HepG2 (cell line): ENCODE data around the gene OBP2A. TPM values are rescaled to one million over a fixed set of nuclear protein-coding genes. Genes with fewer than 3 reads are reported as not detected.
A peak's percentile ranks its signal among the peaks of the same experiment; 100 is the strongest.

Source experiments
- ATAC-seq: fragments of 200-7000 bp; cut with Tn5 transposase; 3 replicates; pipeline ENCODE4 v1.9.1; 2020; ENCODE audit warnings: mild to moderate bottlenecking, moderate library complexity
- BruUV-seq: library from RNA; stranded (reverse); fragments of 400-500 nt; replicated peaks from 2 replicates; lab custom pipeline; 2021; lab: Mats Ljungman, UMichigan
- CTCF ChIA-PET: fragments of 300-600 bp; formaldehyde crosslinking; extraction: SDS; loops from one replicate; lab custom pipeline; 2021; ENCODE audit warnings: low total read pairs, inconsistent platforms, low intra/inter-chr PET ratio; lab: Yijun Ruan, JAX
- POLR2A ChIA-PET: fragments of 350-600 bp; sonication (Branson Sonifier 250); formaldehyde crosslinking; loops from one replicate; lab custom pipeline; 2020; ENCODE audit warnings: antibody characterized with exemption, inconsistent platforms; lab: Yijun Ruan, JAX
- DNase-seq: peaks from one replicate; pipeline ENCODE4 v3.0.0-alpha.2; 2015; ENCODE audit warnings: low spot score
- FAIRE-seq: peaks from 3 replicates; lab custom pipeline; 2011; peaks lifted over from hg19 to GRCh38; lab: Jason Lieb, UNC
- H2AFZ ChIP-seq: one replicate; pipeline ENCODE4 v1.6.1; 2011; ENCODE audit warnings: low read length, inconsistent platforms
- H3K27ac ChIP-seq: fragments of 300-600 bp; 3 replicates; pipeline ENCODE4 v1.8.0; 2011; ENCODE audit warnings: mixed run types, mild to moderate bottlenecking, mixed read lengths, low read length, inconsistent platforms; ENCODE audit not compliant: insufficient read depth; ENCODE audit errors: extremely low read length
- H3K27me3 ChIP-seq, 2 experiments: fragments of 200-600 bp in 1 of 2; 2 replicates in 1 of 2; 3 replicates in 1 of 2; pipeline versions ENCODE4 v1.6.0 to v1.8.0; 2011; ENCODE audit warnings: low read length in 2 of 2, mild to moderate bottlenecking in 2 of 2, moderate library complexity in 2 of 2, inconsistent platforms in 1 of 2; ENCODE audit not compliant: insufficient read depth in 2 of 2, control insufficient read depth in 1 of 2
- H3K36me3 ChIP-seq, 2 experiments: fragments of 200-600 bp in 1 of 2; replicated peaks in 1 of 2; 2 replicates in 1 of 2; 3 replicates in 1 of 2; pipeline versions ENCODE4 v1.5.1 to v1.8.0; 2011; ENCODE audit warnings: low read length in 2 of 2, inconsistent platforms in 1 of 2; ENCODE audit not compliant: insufficient read depth in 2 of 2, control insufficient read depth in 1 of 2
- H3K4me1 ChIP-seq: 2 replicates; pipeline ENCODE4 v1.5.1; 2012; ENCODE audit warnings: low read length, inconsistent platforms; ENCODE audit not compliant: insufficient read depth
- H3K4me2 ChIP-seq: 2 replicates; pipeline ENCODE4 v1.6.0; 2011; ENCODE audit warnings: low read depth, low read length, inconsistent platforms
- H3K4me3 ChIP-seq, 3 experiments: fragments of 200-600 bp in 1 of 3; sonication (generic), shearing (Covaris generic) in 1 of 3; replicated peaks in 1 of 3; 2 replicates each; pipeline ENCODE4 v1.5.1; 2011 to 2016; ENCODE audit warnings: low read length in 3 of 3, inconsistent platforms in 2 of 3, low read depth in 2 of 3, mild to moderate bottlenecking in 2 of 3, control low read depth in 1 of 3, mixed read lengths in 1 of 3; ENCODE audit not compliant: insufficient read depth in 1 of 3
- H3K79me2 ChIP-seq: one replicate; pipeline ENCODE4 v1.6.1; 2011; ENCODE audit warnings: low read length, inconsistent platforms; ENCODE audit not compliant: insufficient read depth
- H3K9ac ChIP-seq: 2 replicates; pipeline ENCODE4 v1.6.0; 2011; ENCODE audit warnings: mild to moderate bottlenecking, low read depth, low read length, inconsistent platforms; ENCODE audit not compliant: insufficient read depth
- H3K9me3 ChIP-seq: 2 replicates; pipeline ENCODE4 v1.5.1; 2012; ENCODE audit warnings: mild to moderate bottlenecking, low read length
- H4K20me1 ChIP-seq: 2 replicates; pipeline ENCODE4 v1.6.0; 2011; ENCODE audit warnings: inconsistent platforms, mild to moderate bottlenecking, low read length, moderate library complexity; ENCODE audit not compliant: insufficient read depth
- GABPA ChIP-seq, 2 experiments: IDR thresholded peaks; 2 replicates each; pipeline ENCODE4 v1.6.1; 2011 to 2016; ENCODE audit warnings: low read depth in 2 of 2, low read length in 1 of 2, missing biosample characterization in 1 of 2, missing genetic modification characterization in 1 of 2
- HNRNPL ChIP-seq: fragments of 200-400 bp; formaldehyde crosslinking; IDR thresholded peaks from 2 replicates; pipeline ENCODE4 v1.6.1; 2017; ENCODE audit warnings: mild to moderate bottlenecking, low read depth, low read length
- KLF11 ChIP-seq: IDR thresholded peaks from 2 replicates; pipeline ENCODE4 v1.6.1; 2016; ENCODE audit warnings: missing compliant biosample characterization
- SIN3A ChIP-seq: IDR thresholded peaks from 2 replicates; pipeline ENCODE4 v1.6.1; 2011; ENCODE audit warnings: low read depth, mild to moderate bottlenecking, control low read depth, low read length, borderline replicate concordance
- WGBS: methylation state at CpG from one replicate; pipeline ENCODE4 v1.1.6; 2017; ENCODE audit warnings: low lambda C conversion rate; 5-methylcytosine and 5-hydroxymethylcytosine counted together
- in situ Hi-C: cut with HindIII; loops from 2 replicates; pipeline ENCODE4 v1.10.0; 2017; ENCODE audit warnings: low pct_unique_long_range_greater_than_20kb; ENCODE audit not compliant: extremely low pct_ligation_motif_present
- intact Hi-C: fragments of 100-400 bp; cut with micrococcal nuclease; formaldehyde crosslinking; loops from one replicate; pipeline ENCODE4 v1.10.0; 2022; ENCODE audit not compliant: unreplicated experiment
- polyA plus RNA-seq, 8 experiments: library from polyadenylated mRNA; depleted of rRNA in 3 of 8; stranded (reverse) in 7 of 8; unstranded in 1 of 8; fragments of >200 nt; fragmentation: Illumina TruSeq in 4 of 8; extraction: Trizol in 4 of 8; gene quantifications; 2 replicates each; pipeline versions ENCODE4 v1.2.1 to v1.2.3, GENCODE V29; 2011 to 2016; ENCODE audit warnings: low read depth in 4 of 8, missing spikeins in 1 of 8, mixed read lengths in 1 of 8; ENCODE audit not compliant: insufficient read depth in 1 of 8
- total RNA-seq, 5 experiments: library from RNA; depleted of rRNA; stranded (reverse); fragments of >200 nt; fragmentation: Illumina TruSeq; extraction: Trizol; gene quantifications; 2 replicates each; pipeline ENCODE4 v1.2.3, GENCODE V29; 2016; ENCODE audit warnings: low read depth in 1 of 5
- TF ChIP-seq, protein P1 (sequence below): sonication (generic); formaldehyde crosslinking; IDR thresholded peaks from 2 replicates; pipeline ENCODE4 v1.4.0; 2020; ENCODE audit warnings: missing genetic modification reagents, borderline replicate concordance
- TF ChIP-seq, protein P2 (sequence below): IDR thresholded peaks from 2 replicates; pipeline ENCODE4 v1.6.1; 2016; ENCODE audit warnings: low read depth, control low read depth

The OBP2A gene
- total and polyA plus RNA-seq, 2 of the 13 experiments (the other 11 are each of a cell fraction or from before 2014, with no cell fraction given), result 0.32 TPM; not detected in 1

DNA sequence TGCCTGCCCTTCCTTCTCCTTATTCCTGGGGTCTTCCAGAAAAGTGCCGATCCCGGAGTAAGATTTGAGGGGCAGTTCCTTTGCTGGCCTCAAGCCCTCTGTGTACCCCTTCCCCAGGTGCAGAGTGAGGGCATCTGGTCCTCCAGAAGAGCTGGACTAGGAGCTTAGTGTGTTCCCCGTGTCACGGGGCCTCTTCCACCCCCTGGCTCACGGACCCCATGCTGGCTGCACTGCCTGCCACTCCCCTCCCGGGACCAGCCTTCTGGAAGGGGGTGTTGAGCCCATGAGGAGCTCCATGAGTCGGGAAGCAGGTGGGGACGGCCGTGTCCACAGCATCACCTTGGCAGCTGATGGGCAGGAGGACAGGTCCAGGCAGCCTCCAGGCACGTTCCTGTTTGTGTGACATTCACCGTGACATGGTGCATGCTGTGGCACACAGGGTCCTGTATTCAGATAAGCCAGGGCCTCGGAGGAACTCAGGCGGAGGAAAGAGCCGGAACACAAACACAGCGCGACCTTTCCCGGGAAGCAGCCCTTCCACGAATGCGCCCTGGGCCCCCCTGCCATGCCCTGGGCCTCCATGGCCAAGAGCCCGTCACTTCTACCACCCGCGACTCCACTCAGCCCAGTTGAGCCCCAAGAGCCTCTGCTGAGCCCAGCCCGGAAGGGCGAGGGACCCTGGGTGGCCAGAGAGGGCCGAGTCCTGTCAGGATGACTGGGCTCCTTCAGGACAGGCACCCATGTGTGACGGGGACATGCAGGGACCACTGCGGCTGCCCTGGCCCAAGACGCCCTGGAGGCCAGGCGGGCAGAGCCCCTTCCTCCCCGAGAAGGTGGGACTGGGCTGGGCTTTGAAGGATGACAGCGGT, 30.6 kb upstream of the OBP2A start (continued):
- TF ChIP-seq, protein P1, sequence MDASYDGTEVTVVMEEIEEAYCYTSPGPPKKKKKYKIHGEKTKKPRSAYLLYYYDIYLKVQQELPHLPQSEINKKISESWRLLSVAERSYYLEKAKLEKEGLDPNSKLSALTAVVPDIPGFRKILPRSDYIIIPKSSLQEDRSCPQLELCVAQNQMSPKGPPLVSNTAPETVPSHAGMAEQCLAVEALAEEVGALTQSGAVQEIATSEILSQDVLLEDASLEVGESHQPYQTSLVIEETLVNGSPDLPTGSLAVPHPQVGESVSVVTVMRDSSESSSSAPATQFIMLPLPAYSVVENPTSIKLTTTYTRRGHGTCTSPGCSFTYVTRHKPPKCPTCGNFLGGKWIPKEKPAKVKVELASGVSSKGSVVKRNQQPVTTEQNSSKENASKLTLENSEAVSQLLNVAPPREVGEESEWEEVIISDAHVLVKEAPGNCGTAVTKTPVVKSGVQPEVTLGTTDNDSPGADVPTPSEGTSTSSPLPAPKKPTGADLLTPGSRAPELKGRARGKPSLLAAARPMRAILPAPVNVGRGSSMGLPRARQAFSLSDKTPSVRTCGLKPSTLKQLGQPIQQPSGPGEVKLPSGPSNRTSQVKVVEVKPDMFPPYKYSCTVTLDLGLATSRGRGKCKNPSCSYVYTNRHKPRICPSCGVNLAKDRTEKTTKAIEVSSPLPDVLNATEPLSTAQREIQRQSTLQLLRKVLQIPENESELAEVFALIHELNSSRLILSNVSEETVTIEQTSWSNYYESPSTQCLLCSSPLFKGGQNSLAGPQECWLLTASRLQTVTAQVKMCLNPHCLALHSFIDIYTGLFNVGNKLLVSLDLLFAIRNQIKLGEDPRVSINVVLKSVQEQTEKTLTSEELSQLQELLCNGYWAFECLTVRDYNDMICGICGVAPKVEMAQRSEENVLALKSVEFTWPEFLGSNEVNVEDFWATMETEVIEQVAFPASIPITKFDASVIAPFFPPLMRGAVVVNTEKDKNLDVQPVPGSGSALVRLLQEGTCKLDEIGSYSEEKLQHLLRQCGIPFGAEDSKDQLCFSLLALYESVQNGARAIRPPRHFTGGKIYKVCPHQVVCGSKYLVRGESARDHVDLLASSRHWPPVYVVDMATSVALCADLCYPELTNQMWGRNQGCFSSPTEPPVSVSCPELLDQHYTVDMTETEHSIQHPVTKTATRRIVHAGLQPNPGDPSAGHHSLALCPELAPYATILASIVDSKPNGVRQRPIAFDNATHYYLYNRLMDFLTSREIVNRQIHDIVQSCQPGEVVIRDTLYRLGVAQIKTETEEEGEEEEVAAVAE (CRISPR knock-in tag), result no peak
- no peak for TF ChIP-seq SIN3A

DNA sequence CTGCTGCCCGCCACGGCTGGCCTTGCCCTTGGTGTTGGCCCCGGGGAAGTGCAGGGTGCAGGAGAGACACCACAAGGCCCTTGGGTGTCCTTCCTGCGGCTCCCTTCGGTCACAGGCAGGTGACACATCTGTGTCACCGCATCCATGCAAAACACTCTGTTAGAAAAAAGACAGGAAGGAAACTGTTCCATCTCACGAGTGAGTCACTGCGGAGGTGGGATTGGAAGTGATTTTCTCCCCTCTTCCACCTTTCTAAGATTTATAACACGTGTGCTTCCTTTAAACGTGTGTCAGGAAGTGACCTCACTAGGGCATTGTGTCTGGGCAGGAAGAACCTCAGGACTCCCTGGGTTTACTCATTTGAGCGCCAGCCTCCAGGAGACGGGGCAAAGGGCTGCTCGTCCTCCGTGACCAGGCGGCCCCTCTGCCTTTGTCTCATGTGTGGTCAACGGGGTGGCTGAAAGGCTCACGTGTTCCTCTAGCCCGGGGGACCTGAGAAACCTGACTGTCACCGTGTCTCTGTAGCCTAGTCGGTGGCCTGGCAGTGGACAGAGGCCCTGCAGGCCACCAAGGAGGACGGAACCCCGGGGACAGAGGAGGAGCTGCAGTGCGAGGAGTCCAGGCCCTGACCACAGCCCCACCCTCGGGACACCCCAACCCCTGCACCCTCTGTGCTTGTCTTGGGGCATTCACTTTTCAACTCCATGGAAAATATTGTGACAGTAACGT, 29.6 kb upstream of the OBP2A start:
- Histone ChIP-seq H3K4me2 (0 out of 2 replicates have a peak overlapping the region, but pooled peaks have one; percentile 19), H3K4me1 (no peaks in the 10 kb centered on the region), H3K79me2 (no peaks in the 10 kb centered on the region), H3K27me3 (peaks cover 4 to 52% of the 10 kb centered on the region in 2 experiments; a peak in 4 of 5 replicates), H3K4me3 (no peak overlapping the region), H3K9ac (no peak overlapping the region), H3K27ac (no peak overlapping the region), H3K9me3 (no peaks in the 10 kb centered on the region), H3K36me3 (no peaks in the 10 kb centered on the region), H2AFZ (no peak overlapping the region), H4K20me1 (no peaks in the 10 kb centered on the region)
- TF ChIP-seq, protein P2, sequence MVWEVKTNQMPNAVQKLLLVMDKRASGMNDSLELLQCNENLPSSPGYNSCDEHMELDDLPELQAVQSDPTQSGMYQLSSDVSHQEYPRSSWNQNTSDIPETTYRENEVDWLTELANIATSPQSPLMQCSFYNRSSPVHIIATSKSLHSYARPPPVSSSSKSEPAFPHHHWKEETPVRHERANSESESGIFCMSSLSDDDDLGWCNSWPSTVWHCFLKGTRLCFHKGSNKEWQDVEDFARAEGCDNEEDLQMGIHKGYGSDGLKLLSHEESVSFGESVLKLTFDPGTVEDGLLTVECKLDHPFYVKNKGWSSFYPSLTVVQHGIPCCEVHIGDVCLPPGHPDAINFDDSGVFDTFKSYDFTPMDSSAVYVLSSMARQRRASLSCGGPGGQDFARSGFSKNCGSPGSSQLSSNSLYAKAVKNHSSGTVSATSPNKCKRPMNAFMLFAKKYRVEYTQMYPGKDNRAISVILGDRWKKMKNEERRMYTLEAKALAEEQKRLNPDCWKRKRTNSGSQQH (CRISPR knock-in tag), result no peak
- TF ChIP-seq HNRNPL (no peak), KLF11 (CRISPR knock-in tag) (no peak), GABPA (IDR thresholded peaks at IDR 0.05; ENCODE audit: low read depth, low read length) (no peak), GABPA (CRISPR knock-in tag; IDR thresholded peaks at IDR 0.05; ENCODE audit: low read depth) (peak; percentile 31; the same call in 1 of the 2 replicates)
- FAIRE-seq (no peak), ATAC-seq (no peak; the same call in 2 of the 3 replicates), DNase-seq (no peak)
- 41% methylated on average over 11 of the region's 25 CpGs for WGBS
- CTCF ChIA-PET, result no interaction called here
- POLR2A ChIA-PET, result no interaction called here
- intact Hi-C loops, result no loop called here
- in situ Hi-C loops, result no loop called here
- no TSS peak for BruUV-seq
